ENCODE results near the gene CAPN3.
"Not testable (repeated sequence)": the region's sequence is repeated elsewhere in the genome, so short reads cannot be mapped to it uniquely, and the experiment has no call there.

The CAPN3 gene

DNA sequence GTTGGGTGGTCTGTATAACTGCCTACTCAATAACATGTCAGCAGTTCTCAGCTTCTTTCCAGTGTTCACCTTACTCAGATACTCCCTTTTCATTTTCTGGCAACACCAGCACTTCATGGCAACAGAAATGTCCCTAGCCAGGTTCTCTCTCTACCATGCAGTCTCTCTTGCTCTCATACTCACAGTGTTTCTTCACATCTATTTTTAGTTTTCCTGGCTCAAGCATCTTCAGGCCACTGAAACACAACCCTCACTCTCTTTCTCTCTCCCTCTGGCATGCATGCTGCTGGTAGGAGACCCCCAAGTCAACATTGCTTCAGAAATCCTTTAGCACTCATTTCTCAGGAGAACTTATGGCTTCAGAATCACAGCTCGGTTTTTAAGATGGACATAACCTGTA lies at the start of gene CAPN3:
TSS of gene CAPN3 (plus strand) at position 253 of the 400 bp plus-strand sequence. CDS start 305 bp downstream, outside the sequence.
- DNase-seq (ENCODE audit: low read depth, low spot score): no peak

DNA sequence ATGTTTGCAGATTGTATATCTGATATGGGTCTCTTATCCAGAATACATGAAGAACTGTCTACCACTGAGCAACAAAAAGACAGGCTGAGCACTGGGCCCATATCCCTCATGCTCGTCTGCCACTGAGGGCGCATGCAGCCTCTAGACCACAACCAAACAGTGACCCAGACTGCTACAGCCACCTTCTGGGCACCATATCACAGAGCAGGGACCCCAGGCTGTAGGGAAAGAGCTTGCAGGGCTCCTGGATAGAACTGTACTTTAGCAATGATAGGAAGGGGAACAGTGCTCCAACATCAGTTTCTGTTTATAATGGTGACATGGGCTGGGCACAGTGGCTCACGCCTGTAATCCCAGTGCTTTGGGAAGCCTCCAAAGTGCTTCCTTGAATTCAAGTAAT lies 45.8 kb upstream of the CAPN3 start:
- DNase-seq (ENCODE audit: low read depth, low spot score): no peak

- DNase-seq (ENCODE audit: low read depth, low spot score): no peak
Measured at GRCh38 chr15:42314818-42315217, 44.5 kb upstream of the CAPN3 start.

DNA sequence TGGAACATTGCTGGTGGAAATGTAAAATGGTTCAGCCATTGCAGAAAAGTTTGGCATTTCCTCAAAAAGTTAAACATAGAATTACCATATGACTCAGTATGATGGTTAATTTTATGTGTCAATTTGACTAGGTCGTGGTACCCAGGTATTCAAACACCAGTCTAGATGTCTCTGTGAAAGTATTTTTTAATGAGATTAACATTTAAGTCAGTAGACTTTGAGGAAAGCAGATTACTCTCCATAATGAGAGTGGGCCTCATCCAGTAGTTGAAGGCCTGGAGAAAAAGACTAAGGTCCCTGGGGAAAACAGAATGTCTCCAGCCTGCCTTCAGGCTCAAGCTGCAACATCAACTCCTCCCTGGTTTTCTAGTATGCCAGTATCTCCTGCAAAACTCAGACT lies 43.8 kb upstream of the CAPN3 start:
- DNase-seq (ENCODE audit: low read depth, low spot score): no peak

DNA sequence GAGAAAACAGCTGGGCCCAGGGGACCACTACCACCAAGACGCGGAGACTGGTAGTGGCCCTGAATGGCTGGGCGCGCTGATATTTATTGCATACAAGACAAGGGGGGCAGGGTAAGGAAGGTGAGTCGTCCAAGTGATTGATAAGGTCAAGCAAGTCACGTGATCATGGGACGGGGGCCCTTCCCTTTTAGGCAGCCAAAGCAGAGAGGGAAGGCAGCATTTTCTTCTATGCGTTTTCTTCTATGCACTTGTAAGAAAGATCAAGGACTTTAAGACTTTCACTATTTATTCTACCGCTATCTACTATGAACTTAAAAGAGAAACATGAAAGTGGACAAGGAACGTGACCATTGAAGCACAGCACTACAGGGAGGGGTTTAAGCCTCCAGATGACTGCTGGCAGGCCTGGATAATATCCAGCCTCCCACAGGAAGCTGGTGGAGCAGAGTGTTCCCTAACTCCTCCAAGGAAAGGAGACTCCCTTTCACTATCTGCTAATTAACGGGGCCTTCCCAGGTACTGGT lies 43.0 kb upstream of the CAPN3 start:
- not testable (repeated sequence) for DNase-seq (ENCODE audit: low read depth, low spot score)

- DNase-seq (ENCODE audit: low read depth, low spot score): no peak
Measured at GRCh38 chr15:42319206-42319605, 40.1 kb upstream of the CAPN3 start.

- no peak for DNase-seq (ENCODE audit: low read depth, low spot score)
Measured at GRCh38 chr15:42324308-42324707, 35.0 kb upstream of the CAPN3 start.

DNA sequence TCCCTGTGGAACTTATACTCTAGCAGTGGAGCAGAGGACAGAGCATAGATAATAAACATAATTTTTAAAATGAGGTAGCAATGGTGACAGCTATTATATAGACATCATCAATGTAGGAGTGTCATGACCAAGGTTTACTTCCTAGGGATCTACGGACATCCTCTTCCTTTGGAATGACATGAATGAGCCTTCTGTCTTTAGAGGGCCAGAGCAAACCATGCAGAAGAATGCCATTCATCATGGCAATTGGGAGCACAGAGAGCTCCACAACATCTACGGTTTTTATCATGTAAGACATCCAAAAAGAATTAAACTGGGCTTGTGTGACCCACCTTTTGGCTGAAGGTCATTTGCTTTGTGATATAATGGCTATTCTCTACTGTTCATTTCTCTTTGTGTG lies 30.1 kb upstream of the CAPN3 start:
- no peak for DNase-seq (ENCODE audit: low read depth, low spot score)

DNA sequence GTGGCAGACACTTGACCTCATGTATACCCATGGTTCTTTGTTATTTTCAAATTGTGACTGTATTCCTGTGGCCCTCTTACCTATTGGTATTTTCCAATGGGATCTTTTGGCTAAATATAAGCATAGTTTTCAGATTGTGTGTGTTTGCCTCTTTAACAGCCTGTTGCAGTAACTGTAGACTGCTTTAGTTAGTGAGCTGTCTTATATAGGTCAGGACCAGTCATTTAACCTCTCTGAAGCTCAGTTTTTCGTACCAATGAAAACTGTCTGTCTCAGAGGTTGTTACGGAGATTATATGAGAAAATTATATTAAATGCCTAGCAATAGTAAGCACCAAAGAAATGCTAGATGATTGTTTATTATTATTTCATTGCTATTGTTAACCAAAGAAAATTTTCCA lies 29.3 kb upstream of the CAPN3 start:
- DNase-seq (ENCODE audit: low read depth, low spot score): no peak

DNA sequence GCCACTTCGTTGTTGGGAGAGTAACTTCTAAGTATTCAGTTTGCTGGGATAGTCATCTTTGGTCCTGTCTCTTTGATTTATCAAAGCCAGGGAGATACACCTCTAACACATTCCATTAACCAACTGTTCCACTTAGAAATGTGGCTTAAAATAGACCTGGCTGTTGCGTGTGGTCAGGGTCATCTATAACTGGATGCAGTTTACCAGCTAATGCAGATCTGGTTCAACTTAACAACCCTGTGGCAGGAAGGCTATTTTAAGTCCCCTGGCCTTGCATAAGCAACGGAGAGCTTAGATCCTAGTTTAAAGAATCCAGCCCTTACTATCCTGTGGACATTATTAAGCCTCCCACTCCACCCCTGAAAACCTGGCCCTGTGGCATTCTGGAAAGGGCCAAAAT lies 28.1 kb upstream of the CAPN3 start:
- no peak for DNase-seq (ENCODE audit: low read depth, low spot score)

GRCh38 chr15:42332331-42332730 lies 27.0 kb upstream of the CAPN3 start:
- no peak for DNase-seq (ENCODE audit: low read depth, low spot score)

DNA sequence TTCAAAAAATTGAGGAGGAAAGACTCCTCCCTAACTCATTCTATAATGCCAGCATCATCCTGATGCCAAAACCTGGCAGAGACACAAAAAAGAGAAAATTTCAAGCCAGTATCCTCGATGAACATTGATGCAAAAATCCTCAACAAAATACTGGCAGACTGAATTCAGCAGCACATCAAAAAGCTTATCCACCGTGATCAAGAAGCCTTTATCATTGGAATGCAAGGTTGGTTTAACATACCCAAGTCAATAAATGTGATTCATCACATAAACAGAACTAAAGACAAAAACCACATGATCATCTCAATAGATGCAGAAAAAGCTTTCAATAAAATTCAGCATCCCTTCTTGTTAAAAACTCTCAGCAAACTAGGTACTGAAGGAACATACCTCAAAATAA lies 24.2 kb upstream of the CAPN3 start:
- no peak for DNase-seq (ENCODE audit: low read depth, low spot score)

DNA sequence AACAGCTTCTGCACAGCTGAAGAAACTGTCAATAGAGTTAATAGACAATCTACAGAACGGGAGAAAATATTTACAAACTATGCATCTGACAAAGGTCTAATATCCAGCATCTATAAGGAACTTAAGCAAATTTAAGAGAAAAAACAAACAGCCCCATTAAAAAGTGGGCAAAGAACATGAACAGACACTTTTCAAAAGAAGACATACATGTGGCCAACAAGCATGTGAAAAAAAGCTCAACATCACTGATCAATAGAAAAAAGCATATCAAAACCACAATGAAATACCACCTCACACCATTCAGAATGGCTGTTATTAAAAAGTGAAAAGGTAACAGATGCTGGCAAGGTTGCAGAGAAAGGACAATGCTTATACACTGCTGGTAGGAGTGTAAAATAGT lies 22.7 kb upstream of the CAPN3 start:
- not testable (repeated sequence) for DNase-seq (ENCODE audit: low read depth, low spot score)

GRCh38 chr15:42337104-42337503 lies 22.2 kb upstream of the CAPN3 start:
- DNase-seq (ENCODE audit: low read depth, low spot score): not testable (repeated sequence)

DNA sequence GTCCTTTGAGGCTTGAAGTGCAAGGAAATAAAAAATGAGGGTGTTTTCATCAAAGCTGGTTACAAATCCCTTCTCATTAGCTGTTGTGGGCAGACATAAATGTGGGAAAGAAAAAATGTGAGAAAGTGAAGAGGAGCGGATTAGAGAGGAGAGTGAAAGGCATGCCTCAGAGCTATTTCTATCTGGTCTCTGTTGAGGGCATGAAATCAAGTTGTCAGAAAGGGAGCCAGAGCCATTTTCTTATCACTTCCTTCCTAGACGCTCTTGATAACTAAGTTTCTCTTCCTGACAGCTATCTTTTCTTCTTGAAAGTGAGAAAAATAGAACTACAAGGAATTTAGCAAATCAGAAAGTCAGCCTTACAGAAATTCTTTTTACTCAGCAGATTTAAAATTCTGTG lies 20.8 kb upstream of the CAPN3 start:
- DNase-seq (ENCODE audit: low read depth, low spot score): no peak

GRCh38 chr15:42343596-42344232 lies 15.6 kb upstream of the CAPN3 start:
- DNase-seq (ENCODE audit: low read depth, low spot score): no peak

DNA sequence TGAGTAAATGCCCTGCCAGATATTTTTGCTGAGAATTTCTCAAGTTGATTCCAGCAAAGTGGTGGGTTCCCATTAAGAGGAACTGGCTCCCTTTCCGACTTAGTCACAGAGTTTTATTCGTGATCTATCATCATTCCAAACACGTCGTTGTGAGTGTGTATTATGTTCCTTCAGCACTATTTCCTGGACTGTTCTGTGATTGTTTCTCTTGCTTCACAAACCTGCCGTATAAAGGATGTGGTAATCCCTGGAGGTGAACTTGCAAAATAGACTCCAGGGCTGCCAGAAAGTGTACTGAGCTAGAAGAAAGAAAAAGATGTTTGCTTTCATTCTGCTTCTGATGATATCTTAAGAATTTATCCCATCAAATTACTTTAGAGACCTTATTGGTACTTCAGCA lies 14.5 kb upstream of the CAPN3 start:
- DNase-seq (ENCODE audit: low read depth, low spot score): no peak

GRCh38 chr15:42345504-42345903 lies 13.8 kb upstream of the CAPN3 start:
- DNase-seq (ENCODE audit: low read depth, low spot score): no peak

- DNase-seq (ENCODE audit: low read depth, low spot score): no peak
Measured at GRCh38 chr15:42348083-42348482, 11.2 kb upstream of the CAPN3 start.

DNA sequence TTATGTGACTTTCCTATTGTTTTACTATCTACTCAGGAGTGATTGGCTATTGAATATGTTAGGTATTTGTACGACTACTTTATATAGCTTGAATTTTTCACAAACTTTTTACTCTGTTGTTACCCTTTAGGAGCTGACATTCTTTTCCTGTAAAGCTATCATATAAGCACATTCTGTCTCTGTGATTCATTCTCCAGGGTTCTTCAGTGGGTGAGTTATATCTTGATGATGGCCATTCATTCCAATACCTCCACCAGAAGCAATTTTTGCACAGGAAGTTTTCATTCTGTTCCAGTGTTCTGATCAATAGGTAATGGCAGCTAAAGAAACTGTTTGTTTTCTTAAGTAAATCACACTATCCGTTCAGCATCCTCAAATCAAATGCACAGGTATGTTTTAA lies 10.1 kb upstream of the CAPN3 start:
- DNase-seq (ENCODE audit: low read depth, low spot score): no peak

GRCh38 chr15:42352401-42352800 lies 6.9 kb upstream of the CAPN3 start:
- no peak for DNase-seq (ENCODE audit: low read depth, low spot score)

DNA sequence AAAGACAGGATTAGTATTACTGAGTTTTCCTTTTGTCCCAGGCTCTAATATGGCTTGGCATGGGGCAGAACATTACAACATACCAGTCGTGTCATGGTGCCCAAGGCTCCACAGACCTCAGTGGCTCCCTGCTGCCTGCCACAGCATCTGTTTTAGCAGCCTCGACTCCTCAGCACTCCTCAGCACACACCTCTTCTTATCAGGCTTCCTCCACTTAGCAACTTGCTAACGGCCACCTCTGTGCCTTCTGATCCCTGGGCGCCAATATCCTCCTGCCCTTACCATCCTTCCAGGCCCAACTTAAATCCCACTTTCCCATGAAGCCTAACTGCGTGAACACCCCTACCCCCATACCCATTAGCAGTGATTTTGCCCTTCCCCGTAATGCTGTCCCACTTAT lies 6.2 kb upstream of the CAPN3 start:
- no peak for DNase-seq (ENCODE audit: low read depth, low spot score)

DNA sequence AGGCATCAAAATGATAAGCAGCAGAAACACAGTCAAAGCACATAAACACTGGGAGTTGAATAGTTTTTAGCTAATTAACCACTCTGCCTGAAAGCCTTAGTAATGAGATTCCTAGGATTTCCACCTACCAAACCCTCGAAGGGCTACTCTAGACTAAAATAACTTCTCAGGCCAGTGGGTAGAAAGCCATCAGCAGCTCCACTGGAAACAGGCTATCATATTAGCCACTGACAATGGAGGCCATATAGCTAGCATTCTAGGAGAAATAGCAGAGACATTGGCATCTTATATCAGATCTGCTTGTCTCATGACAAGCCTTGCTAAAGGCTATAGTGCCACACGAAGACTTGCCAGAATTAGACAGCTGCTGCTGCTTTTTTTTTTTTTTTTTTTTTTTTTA lies 4.5 kb upstream of the CAPN3 start:
- DNase-seq (ENCODE audit: low read depth, low spot score): no peak

GRCh38 chr15:42355291-42355690 lies 4.0 kb upstream of the CAPN3 start:
- DNase-seq (ENCODE audit: low read depth, low spot score): no peak
